DOHH2 (cell line): Measurements from ENCODE around the gene ANKRD60.

ENCODE experiments used
- H3F3A ChIP-seq: fragments of 200-600 bp; sonication (generic), shearing (Covaris generic); 2 replicates; pipeline ENCODE4 v1.6.0; 2016; ENCODE audit warnings: antibody characterized with exemption, mild to moderate bottlenecking; ENCODE audit not compliant: control insufficient read depth, insufficient read depth
- H3K27ac ChIP-seq: fragments of 200-600 bp; sonication (generic); 2 replicates; pipeline ENCODE4 v1.5.1; 2014; ENCODE audit warnings: low read depth, mild to moderate bottlenecking, low read length, moderate library complexity
- H3K27me3 ChIP-seq: fragments of 200-600 bp; sonication (generic); 2 replicates; pipeline ENCODE4 v1.6.1; 2014; ENCODE audit warnings: mild to moderate bottlenecking, low read length, mixed read lengths; ENCODE audit not compliant: control insufficient read depth
- H3K36me3 ChIP-seq: fragments of 200-600 bp; sonication (generic); 2 replicates; pipeline ENCODE4 v1.6.1; 2014; ENCODE audit warnings: mild to moderate bottlenecking, low read length, moderate library complexity, mixed read lengths; ENCODE audit not compliant: control insufficient read depth
- H3K4me1 ChIP-seq: fragments of 200-600 bp; sonication (generic); 2 replicates; pipeline ENCODE4 v1.6.1; 2014; ENCODE audit warnings: mild to moderate bottlenecking, low read length, mixed read lengths; ENCODE audit not compliant: control insufficient read depth
- H3K4me2 ChIP-seq: fragments of 200-600 bp; sonication (generic); 2 replicates; pipeline ENCODE4 v1.6.0; 2014; ENCODE audit warnings: mild to moderate bottlenecking, low read length, moderate library complexity
- H3K4me3 ChIP-seq: fragments of 200-600 bp; sonication (generic); 2 replicates; pipeline ENCODE4 v1.5.1; 2014; ENCODE audit warnings: mild to moderate bottlenecking, low read length, mixed read lengths
- H3K79me2 ChIP-seq: fragments of 200-600 bp; sonication (generic); 2 replicates; pipeline ENCODE4 v1.6.1; 2014; ENCODE audit warnings: mild to moderate bottlenecking, low read length, mixed read lengths; ENCODE audit not compliant: control insufficient read depth
- H3K9me2 ChIP-seq: fragments of 200-600 bp; sonication (generic); replicated peaks from 2 replicates; pipeline ENCODE4 v1.6.1; 2014; ENCODE audit warnings: mild to moderate bottlenecking, low read length, mixed read lengths; ENCODE audit not compliant: control insufficient read depth
- H3K9me3 ChIP-seq: fragments of 200-600 bp; sonication (generic); 2 replicates; pipeline ENCODE4 v1.6.1; 2014; ENCODE audit warnings: antibody characterized with exemption, low read length, mixed read lengths; ENCODE audit not compliant: control insufficient read depth, insufficient read depth
- H4K20me1 ChIP-seq: fragments of 200-600 bp; sonication (generic); 2 replicates; pipeline ENCODE4 v1.6.0; 2014; ENCODE audit warnings: low read depth, mild to moderate bottlenecking, antibody characterized with exemption, low read length, moderate library complexity; ENCODE audit not compliant: control insufficient read depth, insufficient read depth
- EZH2phosphoT487 ChIP-seq: fragments of 200-600 bp; sonication (generic); IDR thresholded peaks from 2 replicates; pipeline ENCODE4 v1.6.1; 2017; ENCODE audit warnings: borderline replicate concordance, mild to moderate bottlenecking, antibody characterized with exemption, low read length, moderate library complexity, mixed read lengths
- TF ChIP-seq, protein P1 (sequence below): fragments of 200-600 bp; sonication (generic); IDR thresholded peaks from one replicate; pipeline ENCODE4 v1.5.1; 2014; ENCODE audit warnings: antibody characterized with exemption, mild to moderate bottlenecking, low read depth, low read length; ENCODE audit not compliant: poor library complexity, severe bottlenecking

The ANKRD60 gene

DNA sequence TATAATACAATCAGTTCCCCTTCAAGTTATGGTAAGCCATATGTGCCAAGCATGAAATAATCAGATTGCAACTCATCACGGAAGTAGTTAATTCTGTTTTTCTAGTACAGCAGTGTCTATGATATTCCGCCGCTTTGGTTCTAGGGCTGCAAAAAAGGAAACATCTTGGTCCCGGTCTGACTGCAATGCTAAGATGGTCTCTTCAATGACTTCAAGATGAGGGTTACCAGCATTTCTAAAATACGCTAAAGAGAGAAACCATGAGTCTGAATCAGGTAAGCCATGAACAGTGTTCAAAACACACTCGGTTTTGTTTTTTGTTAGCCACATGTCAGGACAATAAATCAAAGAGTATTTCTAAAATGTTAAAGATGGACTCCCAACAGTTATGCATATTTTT is 3.2 kb upstream of the ANKRD60 start:
- H4K20me1 ChIP-seq, result no peaks in the 10 kb centered on the region
- no peaks in the 10 kb centered on the region for H3K9me3 ChIP-seq
- TF ChIP-seq, protein P1, sequence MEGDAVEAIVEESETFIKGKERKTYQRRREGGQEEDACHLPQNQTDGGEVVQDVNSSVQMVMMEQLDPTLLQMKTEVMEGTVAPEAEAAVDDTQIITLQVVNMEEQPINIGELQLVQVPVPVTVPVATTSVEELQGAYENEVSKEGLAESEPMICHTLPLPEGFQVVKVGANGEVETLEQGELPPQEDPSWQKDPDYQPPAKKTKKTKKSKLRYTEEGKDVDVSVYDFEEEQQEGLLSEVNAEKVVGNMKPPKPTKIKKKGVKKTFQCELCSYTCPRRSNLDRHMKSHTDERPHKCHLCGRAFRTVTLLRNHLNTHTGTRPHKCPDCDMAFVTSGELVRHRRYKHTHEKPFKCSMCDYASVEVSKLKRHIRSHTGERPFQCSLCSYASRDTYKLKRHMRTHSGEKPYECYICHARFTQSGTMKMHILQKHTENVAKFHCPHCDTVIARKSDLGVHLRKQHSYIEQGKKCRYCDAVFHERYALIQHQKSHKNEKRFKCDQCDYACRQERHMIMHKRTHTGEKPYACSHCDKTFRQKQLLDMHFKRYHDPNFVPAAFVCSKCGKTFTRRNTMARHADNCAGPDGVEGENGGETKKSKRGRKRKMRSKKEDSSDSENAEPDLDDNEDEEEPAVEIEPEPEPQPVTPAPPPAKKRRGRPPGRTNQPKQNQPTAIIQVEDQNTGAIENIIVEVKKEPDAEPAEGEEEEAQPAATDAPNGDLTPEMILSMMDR, result no peak
- TF ChIP-seq EZH2phosphoT487, result no peak
- H3K9me2 ChIP-seq, result no peaks in the 10 kb centered on the region
- H3K4me1 ChIP-seq, result peaks cover 5% of the 10 kb centered on the region
- peaks cover 16% of the 10 kb centered on the region for H3K27me3 ChIP-seq
- no peak overlapping the region for H3K4me3 ChIP-seq
- H3K4me2 ChIP-seq, result no peak overlapping the region
- H3K79me2 ChIP-seq, result no peaks in the 10 kb centered on the region
- peaks cover 3% of the 10 kb centered on the region; the same call in 1 of the 2 replicates for H3F3A ChIP-seq
- no peaks in the 10 kb centered on the region for H3K36me3 ChIP-seq
- H3K27ac ChIP-seq, result no peak overlapping the region

DNA sequence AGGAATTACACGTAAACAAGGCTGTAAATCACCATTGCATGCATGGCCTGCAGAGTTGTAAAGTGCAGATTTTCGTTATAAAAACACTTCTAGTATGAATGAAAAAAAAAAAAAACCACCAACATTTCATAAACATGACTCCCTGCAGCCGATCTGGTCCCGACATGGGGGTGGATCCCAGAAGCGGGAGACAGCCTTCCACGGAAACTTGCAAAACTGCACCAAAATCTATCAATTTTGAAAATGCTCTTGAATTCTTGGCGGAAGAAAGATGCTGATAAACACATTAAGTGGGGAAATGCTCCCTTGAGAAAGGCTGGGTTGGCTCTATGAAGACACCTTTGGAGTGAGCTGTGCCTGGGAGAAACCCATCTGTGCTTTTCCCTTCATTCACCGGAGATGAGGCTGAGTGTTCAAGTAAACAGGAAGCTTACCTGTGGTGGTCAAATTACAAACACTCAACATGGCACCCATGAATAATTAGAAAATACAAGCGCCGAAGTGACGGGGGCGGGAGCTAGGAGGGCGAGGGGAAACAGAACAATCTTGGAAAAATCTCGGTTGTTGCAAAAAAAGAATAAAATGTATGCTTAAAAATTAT is 845 bp upstream of the ANKRD60 start:
- no peaks in the 10 kb centered on the region for H4K20me1 ChIP-seq
- no peaks in the 10 kb centered on the region for H3F3A ChIP-seq
- no peak overlapping the region for H3K27ac ChIP-seq
- no peaks in the 10 kb centered on the region for H3K9me2 ChIP-seq
- H3K9me3 ChIP-seq, result no peaks in the 10 kb centered on the region
- no peaks in the 10 kb centered on the region for H3K4me1 ChIP-seq
- TF ChIP-seq, protein P1, result no peak
- TF ChIP-seq EZH2phosphoT487, result no peak
- H3K4me3 ChIP-seq, result no peak overlapping the region
- no peak overlapping the region for H3K4me2 ChIP-seq
- H3K36me3 ChIP-seq, result no peaks in the 10 kb centered on the region
- no peaks in the 10 kb centered on the region for H3K79me2 ChIP-seq
- peaks cover 14% of the 10 kb centered on the region for H3K27me3 ChIP-seq

DNA sequence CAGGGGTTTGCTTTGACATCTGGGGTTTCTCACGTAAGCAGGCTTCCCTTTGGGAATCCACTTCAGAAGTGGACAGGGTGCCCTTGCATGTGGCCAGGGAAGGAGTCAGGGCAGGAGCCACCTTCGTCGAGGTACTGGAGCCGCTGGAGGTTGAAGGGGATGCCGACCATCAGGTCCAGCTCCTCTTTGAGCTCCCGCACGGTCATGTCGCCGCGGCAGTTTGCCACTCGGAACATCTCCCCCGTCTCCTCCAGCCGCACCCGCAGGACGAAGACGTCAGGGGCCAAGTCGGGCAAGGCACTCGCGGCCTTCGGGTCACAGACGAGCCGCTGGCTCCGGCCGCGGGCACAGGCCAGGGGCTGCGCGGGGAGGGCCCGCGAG is 360 bp downstream of the ANKRD60 start:
- H3K4me2 ChIP-seq, result no peak overlapping the region
- no peak overlapping the region for H3K4me3 ChIP-seq
- H3K79me2 ChIP-seq, result no peaks in the 10 kb centered on the region
- TF ChIP-seq EZH2phosphoT487, result no peak
- no peaks in the 10 kb centered on the region for H3F3A ChIP-seq
- H4K20me1 ChIP-seq, result no peaks in the 10 kb centered on the region
- no peaks in the 10 kb centered on the region for H3K36me3 ChIP-seq
- H3K4me1 ChIP-seq, result no peaks in the 10 kb centered on the region
- no peaks in the 10 kb centered on the region for H3K9me2 ChIP-seq
- H3K27ac ChIP-seq, result no peak overlapping the region
- no peaks in the 10 kb centered on the region for H3K9me3 ChIP-seq
- peaks cover 20% of the 10 kb centered on the region for H3K27me3 ChIP-seq

DNA sequence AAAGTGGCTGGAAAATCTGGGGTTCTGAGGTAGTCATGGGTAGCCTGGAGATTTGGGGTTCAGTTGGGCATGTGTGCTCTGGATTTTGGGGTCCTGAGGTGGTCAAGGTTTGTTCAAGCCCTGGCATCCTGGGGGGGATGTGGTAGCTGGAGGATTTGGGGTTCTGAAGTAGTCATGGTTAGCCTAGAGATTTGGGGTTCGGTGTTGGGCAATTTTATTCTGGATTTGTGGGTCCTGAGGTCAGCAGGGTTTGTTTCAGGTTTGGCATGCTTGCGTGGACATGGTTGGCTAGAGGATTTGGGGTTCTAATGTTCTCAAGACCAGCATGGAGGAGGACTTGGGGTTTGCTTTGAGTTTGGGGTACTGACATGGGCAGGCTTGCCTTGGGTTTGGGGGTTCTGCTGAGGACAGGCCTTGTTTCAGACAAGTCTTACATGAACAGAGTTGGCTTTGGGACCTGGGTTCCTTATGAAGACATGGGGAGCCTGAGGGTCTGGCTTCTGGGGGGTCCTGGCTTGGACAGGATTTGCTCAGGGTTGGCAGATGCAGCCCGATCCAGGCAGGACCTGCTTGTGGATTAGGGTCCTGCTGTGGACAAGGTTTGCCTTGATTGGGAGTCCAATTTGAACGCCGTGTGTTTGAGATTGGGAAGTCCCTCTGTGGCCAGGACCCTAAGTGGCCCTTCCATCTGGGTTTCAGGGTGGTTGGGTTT is 906 bp downstream of the ANKRD60 start:
- H3K9me3 ChIP-seq, result no peaks in the 10 kb centered on the region
- H3K27me3 ChIP-seq, result peaks cover 20% of the 10 kb centered on the region
- H4K20me1 ChIP-seq, result no peaks in the 10 kb centered on the region
- no peaks in the 10 kb centered on the region for H3K79me2 ChIP-seq
- H3K4me1 ChIP-seq, result no peaks in the 10 kb centered on the region
- H3K27ac ChIP-seq, result no peak overlapping the region
- no peaks in the 10 kb centered on the region for H3K36me3 ChIP-seq
- no peak for TF ChIP-seq EZH2phosphoT487
- TF ChIP-seq, protein P1, result no peak
- H3F3A ChIP-seq, result no peaks in the 10 kb centered on the region
- no peaks in the 10 kb centered on the region for H3K9me2 ChIP-seq
- no peak overlapping the region for H3K4me2 ChIP-seq
- no peak overlapping the region for H3K4me3 ChIP-seq
